Stomach smooth muscle (tissue), 2 donors: ENCODE measurements around the gene TROAP.
A peak's percentile ranks its signal among the peaks of the same experiment; 100 is the strongest.

Source experiments
- H3K27ac ChIP-seq: one replicate; pipeline ENCODE4 v1.7.0; 2013; ENCODE audit warnings: mild to moderate bottlenecking, low read length, inconsistent platforms
- H3K27me3 ChIP-seq, 2 donors: one replicate each; pipeline ENCODE4 v1.7.0; 2013; ENCODE audit warnings: low read length in 2 of 2; ENCODE audit not compliant: insufficient read depth in 2 of 2, control insufficient read depth in 1 of 2
- H3K36me3 ChIP-seq, 2 donors: one replicate each; pipeline ENCODE4 v1.7.0; 2013; ENCODE audit warnings: low read length in 2 of 2; ENCODE audit not compliant: control insufficient read depth in 2 of 2, insufficient read depth in 2 of 2
- H3K4me1 ChIP-seq: one replicate; pipeline ENCODE4 v1.7.0; 2013; ENCODE audit warnings: low read length; ENCODE audit not compliant: control insufficient read depth, insufficient read depth
- H3K4me3 ChIP-seq, 2 donors: one replicate each; pipeline ENCODE4 v1.7.0; 2013; ENCODE audit warnings: low read length in 2 of 2
- H3K9ac ChIP-seq, 2 donors: one replicate each; pipeline ENCODE4 v1.7.0; 2013; ENCODE audit warnings: low read length in 2 of 2, mild to moderate bottlenecking in 1 of 2
- H3K9me3 ChIP-seq, 2 donors: one replicate each; pipeline ENCODE4 v1.7.0; 2013; ENCODE audit warnings: low read length in 2 of 2; ENCODE audit not compliant: control insufficient read depth in 2 of 2
- donor health status: healthy.
- donor health status: Pancreatic carcinoma.

The TROAP gene

DNA sequence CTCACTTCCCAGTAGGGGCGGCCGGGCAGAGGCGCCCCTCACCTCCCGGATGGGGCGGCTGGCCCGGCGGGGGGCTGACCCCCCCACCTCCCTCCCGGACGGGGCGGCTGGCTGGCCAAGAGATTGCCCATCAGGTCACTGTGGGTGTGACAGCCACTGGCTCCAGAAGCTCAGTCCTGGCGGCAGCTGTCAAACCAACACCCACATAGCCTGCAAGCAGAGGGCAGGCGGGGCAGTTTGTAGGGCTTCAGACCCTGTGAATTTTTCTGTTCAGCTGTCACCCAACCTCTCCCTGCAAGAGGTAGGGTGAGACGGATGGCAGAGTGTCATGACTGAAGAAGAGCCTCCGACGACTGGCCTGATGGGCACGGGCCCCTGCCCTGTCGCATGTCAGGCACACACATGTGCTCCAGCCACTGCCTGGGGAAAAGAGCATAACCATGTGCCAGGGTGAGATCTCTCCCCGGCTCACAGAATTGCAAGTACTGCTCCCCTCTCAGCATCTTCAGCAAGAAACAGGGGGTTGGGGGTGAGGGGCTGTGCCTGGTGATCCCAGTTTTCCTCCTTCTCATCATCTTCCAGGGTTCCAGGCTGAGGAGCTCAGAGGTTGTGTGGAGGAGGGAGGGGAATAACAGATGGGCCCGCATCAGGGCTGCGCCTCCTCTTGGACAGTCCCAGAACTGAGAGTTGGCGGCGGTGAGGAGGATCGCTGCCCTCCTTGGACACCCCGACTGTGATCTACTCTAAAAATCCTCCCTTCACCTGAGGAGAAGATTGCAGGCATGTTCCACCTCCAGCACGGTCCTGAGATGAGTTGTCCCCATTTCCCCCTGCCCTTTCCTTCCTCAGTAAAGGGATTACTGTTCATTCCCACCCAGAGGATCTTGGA, 39.3 kb upstream of the TROAP start:
- Histone ChIP-seq H3K27ac (no peak overlapping the region), H3K36me3 (no peaks in the 10 kb centered on the region), H3K4me1 (no peaks in the 10 kb centered on the region), H3K9me3 (no peaks in the 10 kb centered on the region), H3K4me3 (no peak overlapping the region), H3K27me3 (peaks cover 11 to 19% of the 10 kb centered on the region in 2 donors), H3K9ac (no peak overlapping the region)

DNA sequence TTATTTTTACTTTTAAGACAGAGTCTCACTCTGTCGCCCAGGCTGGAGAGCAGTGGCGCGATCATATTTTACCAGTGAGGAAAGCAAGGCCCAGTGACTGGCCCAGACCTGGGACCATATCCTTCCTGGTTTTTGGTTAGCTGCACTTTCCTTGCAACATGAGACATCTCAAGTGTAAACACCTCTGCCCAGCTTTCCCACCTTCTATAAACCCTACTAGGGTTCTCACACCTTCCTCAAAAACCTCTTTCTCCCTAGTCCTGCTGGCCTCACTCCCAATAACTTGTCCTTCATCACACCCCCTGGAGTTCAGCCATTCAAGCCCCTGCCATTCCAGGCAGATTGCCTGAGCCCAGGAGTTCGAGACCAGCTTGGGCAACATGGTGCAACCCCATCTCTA, 38.4 kb upstream of the TROAP start:
- Histone ChIP-seq H3K36me3 (no peaks in the 10 kb centered on the region), H3K27me3 (peaks cover 14 to 18% of the 10 kb centered on the region in 2 donors), H3K9me3 (no peaks in the 10 kb centered on the region), H3K9ac (no peak overlapping the region), H3K4me3 (no peak overlapping the region), H3K4me1 (no peaks in the 10 kb centered on the region), H3K27ac (no peak overlapping the region)

DNA sequence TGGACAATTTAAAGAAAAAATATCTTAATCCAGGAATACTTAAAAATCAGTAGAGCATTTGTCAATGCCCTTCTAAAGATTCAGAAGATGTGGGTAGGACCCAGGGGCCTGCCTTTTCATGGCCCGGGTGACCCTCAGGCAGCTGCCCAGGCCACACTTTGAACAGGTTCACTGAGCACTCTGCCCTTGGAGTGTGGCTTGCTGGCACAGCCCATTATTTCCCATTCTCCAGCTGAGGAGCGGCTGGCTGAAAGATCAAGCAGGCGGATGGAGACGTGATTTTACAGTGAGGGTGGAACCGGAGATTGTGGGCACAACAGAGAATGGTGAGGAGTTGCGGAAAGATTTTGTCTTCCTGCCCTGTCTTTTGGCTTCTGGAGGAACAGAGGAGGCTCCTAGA, 35.2 kb upstream of the TROAP start:
- Histone ChIP-seq H3K36me3 (no peaks in the 10 kb centered on the region), H3K27ac (no peak overlapping the region), H3K27me3 (peaks cover 9 to 13% of the 10 kb centered on the region in 2 donors), H3K9ac (no peak overlapping the region), H3K4me3 (no peak overlapping the region), H3K4me1 (no peaks in the 10 kb centered on the region), H3K9me3 (no peaks in the 10 kb centered on the region)

DNA sequence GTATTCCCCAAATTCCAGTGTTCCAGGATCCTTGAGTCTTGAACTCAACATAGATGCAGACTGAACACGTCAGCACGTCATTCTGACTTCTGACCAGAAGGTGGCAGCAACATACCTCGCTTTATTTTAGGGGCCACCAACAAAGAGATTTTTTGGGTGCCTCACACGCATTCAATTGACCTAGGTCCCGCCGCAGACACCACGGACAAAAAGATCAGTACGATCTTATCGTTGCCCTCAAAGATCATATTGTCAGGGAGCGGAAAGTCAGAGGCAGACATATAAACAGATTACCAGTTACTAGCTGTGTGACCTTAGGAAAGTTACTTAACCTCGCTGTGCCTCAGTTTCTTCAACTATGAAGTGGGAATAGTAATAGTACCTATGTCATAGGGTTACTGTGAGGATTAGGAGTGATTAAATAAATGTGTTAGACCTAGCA, 34.6 kb upstream of the TROAP start:
- H3K4me1 ChIP-seq = peaks cover 3% of the 10 kb centered on the region
- no peaks in the 10 kb centered on the region for H3K9me3 ChIP-seq
- H3K9ac ChIP-seq = no peak overlapping the region
- H3K27me3 ChIP-seq = peaks cover 9 to 13% of the 10 kb centered on the region in 2 donors
- no peak overlapping the region for H3K4me3 ChIP-seq
- no peaks in the 10 kb centered on the region for H3K36me3 ChIP-seq
- no peak overlapping the region for H3K27ac ChIP-seq

DNA sequence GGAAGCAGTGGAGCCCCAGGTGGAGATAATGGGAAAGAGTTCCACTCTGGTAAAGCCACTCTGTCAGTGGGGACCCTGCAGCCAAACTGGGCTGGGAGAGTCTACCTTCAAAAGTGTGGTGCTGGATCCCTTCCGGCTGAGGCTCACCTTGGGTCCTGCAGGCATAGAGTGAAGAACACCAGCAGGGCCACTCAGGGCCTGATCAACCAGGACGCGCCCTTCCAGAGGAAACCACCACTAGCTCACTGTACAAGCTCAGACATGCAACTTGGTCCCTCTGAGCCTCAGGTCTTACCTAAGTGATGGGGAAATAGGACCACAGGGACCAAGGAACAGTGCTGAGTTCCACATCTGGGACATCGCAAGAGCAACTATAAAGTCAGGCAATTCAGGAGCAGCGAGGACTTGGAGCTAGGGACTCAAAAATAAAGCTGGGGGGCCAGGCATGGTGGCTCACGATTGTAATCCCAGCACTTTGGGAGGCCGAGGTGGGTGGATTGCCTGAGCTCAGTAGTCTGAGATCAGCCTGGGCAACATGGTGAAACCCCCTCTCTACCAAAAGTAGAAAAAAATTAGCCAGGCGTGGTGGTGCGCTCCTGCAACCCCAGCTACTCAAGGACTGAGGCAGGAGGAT, 34.0 kb upstream of the TROAP start:
- Histone ChIP-seq H3K9me3 (no peaks in the 10 kb centered on the region), H3K4me3 (no peak overlapping the region), H3K27ac (no peak overlapping the region), H3K36me3 (no peaks in the 10 kb centered on the region), H3K27me3 (peaks cover 7 to 15% of the 10 kb centered on the region in 2 donors), H3K9ac (no peak overlapping the region), H3K4me1 (peaks cover 6% of the 10 kb centered on the region)

DNA sequence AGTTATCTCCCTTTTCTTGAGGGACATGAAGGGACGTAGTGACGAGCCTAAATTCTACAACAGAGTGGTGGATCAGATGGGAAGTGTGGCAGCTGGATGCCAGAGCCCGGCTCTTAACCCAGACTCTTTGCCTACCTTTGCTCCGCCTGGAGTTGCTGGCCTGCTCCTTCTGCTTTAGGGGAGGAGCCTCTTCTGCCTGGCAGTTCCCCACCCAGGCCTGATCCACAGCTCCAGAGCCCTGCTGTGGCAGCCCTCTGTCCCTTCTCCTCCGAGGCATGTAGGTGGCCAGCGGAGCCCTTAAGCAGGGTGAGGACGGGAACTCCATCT, 30.4 kb upstream of the TROAP start:
- no peak overlapping the region for H3K9ac ChIP-seq
- H3K9me3 ChIP-seq = no peaks in the 10 kb centered on the region
- no peak overlapping the region for H3K4me3 ChIP-seq
- peaks cover 37% of the 10 kb centered on the region in 2 donors for H3K27me3 ChIP-seq
- H3K36me3 ChIP-seq = no peaks in the 10 kb centered on the region
- H3K4me1 ChIP-seq = peaks cover 24% of the 10 kb centered on the region
- no peak overlapping the region for H3K27ac ChIP-seq

DNA sequence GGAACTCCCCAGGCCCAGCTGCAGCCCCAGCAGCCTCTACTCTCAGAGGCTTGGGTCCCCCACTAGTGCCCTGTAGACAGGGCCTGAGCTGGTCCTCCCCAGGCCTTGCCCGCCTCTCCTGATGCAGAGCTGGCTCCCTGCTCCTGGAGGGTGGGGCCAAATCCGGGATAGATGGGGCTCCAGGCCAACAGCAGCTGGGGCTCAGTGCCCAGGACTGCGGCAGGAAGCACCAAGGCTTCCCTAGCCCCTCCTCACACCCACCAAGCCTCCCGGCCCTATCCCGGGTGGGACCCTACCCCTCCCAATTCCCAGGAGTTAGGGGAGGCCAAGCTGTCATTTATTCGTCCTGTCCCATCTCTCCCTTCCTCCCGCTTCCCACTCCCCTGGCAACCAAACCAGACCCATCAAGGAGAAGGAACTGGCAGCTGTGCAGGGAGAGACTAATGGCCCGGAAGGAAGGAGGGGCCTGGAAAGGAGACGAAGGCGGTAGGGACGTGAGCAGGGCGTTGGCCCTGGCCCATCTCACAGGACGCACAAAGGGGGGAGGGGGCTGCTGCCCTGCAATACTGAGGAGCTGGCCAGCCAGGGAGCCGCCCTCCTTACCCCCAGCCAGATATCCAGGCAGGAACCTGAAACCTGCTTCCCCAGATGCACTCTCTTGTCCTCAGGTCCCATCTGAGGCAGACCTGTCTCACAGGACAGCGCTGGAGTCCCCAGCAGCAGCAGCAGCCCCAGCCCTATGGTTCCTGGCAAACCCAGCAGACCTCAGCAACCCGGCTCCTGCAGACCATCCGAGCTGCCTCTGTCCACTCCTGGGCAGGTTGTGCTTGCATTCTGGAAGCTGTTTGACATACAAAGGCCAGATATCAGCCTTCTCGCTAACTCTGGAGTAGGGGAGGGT, 29.7 kb upstream of the TROAP start:
- Histone ChIP-seq H3K36me3 (no peaks in the 10 kb centered on the region), H3K9ac (no peak overlapping the region), H3K27me3 (peaks cover 40 to 43% of the 10 kb centered on the region in 2 donors), H3K9me3 (no peaks in the 10 kb centered on the region), H3K4me1 (peaks cover 24% of the 10 kb centered on the region), H3K27ac (no peak overlapping the region), H3K4me3 (peak overlapping the region in 1 of 2 donors; percentile 47)

DNA sequence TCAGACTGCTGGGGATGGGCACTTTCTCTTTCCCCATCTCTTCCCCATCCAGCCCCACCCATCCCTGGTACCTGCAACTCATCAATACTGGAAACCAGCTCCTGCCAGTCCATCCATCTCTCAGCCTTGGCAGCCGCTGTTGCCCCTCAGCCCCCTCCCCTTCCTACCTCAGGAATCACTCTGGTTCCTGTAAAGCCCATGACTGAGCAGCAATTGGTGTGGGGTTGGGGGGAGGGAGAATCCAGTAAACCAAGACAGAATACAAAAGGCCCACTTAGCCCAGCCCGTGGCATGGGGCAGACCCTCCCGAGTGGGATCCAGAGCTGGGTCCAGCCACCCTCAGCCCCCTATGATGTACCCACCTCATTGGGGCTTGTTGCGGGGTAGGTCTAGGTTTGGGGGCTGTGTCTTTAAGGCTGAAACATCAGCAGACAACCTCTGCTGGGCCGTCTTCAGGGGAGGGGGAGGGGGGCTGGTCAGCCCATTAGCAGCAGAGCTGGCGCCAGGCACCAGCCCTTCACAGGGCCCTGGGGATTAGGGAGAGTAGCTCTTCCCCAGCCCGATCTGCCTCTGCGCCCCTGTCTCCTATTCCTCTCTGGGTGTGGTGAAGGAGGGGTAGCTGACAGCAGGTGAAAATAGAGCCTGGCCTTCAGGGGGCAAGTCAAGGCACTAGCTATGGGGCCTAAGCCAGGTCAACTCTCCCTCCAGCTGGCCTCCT, 28.8 kb upstream of the TROAP start:
- Histone ChIP-seq H3K9me3 (no peaks in the 10 kb centered on the region), H3K36me3 (no peaks in the 10 kb centered on the region), H3K9ac (no peak overlapping the region), H3K27ac (no peak overlapping the region), H3K4me3 (no peak overlapping the region), H3K27me3 (peaks cover 42% of the 10 kb centered on the region in 2 donors), H3K4me1 (peaks cover 24% of the 10 kb centered on the region)

DNA sequence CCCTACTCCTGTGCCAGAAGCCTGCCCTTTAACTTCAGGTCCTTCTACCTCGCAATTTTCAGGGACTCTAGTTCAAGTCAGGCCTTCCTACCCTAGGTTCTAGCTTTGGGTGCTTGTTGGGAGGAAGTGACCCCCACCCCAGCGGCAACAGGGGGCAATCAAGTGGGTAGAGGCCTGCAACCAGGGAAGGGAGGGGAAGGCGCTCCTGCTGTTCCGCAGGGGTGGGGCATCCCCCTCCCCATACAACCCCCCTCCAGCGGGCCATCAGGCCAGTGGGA, 28.3 kb upstream of the TROAP start:
- H3K27ac ChIP-seq = no peak overlapping the region
- H3K27me3 ChIP-seq = peaks cover 42% of the 10 kb centered on the region in 2 donors

More for the DNA sequence above, 28.3 kb upstream of the TROAP start:
- no peaks in the 10 kb centered on the region for H3K36me3 ChIP-seq
- no peak overlapping the region for H3K4me3 ChIP-seq
- no peak overlapping the region for H3K9ac ChIP-seq
- peaks cover 24% of the 10 kb centered on the region for H3K4me1 ChIP-seq
- no peaks in the 10 kb centered on the region for H3K9me3 ChIP-seq
